ENCODE results near the gene PDGFD.

Gene PDGFD

DNA sequence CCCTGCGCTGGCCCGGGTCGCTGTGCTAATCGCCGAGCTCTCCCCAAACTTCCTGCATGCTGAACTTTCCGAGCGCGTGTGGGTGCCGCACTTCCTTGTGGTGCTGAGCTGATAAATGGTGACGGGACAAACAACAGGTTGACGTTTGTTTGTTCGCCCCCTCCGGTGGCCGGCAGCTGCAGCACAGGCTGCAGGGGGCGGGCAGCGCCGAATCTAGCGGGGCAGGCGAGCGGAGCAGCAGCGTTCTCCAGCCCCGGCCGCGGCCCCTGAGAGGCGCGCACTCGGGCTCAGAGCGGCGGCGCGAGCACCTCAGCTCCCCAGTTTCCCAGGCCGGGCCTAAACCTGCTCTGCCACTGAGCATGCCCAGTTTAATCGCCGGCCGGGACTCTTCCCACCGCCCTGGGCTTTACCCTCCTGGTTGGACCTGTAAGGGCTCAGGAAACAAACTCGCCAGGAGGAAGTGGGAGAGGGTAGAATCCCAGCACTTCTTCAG, at the start of gene PDGFD:
TSS of gene PDGFD (minus strand) at position 120 of the 493 bp plus-strand sequence.
- DNase-seq = peak; percentile 73

DNA sequence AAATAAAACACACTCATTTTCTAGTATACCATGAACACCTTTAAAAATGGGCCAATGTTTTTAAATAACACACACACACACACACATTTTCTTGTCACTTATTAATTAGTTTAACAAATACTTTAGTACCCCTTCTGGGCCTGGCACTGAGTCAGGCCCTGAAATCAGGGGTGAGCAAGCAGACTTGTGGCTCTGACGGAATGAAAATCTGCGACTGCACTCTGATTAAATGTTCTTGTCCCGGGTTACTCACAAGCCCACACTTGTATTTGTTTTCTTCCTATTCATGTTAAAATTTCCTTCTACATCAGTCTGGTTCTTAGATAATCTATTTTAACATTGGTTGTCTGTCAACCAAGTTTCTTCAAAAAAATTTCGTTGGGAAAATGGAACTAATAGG, 43.0 kb upstream of the PDGFD start:
- DNase-seq = no peak

DNA sequence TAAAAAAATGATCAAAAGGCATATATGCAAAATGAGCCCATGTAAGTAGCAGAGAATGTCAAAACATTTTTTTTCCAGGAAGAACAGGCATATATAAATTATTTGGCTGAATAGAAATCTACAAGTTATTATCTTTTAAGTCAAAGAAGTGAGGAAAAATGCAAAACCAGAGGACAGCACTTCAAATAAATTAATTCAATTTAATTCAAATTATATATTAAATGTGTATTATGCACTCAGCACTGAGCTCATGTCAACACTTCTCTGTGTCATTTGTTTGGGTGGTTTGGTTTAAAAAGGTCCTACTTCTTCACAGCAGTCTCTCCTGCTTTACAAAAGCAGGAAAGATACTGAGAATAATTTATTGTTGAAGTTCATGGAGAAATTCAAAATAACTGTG, 41.9 kb upstream of the PDGFD start:
- no peak for DNase-seq

DNA sequence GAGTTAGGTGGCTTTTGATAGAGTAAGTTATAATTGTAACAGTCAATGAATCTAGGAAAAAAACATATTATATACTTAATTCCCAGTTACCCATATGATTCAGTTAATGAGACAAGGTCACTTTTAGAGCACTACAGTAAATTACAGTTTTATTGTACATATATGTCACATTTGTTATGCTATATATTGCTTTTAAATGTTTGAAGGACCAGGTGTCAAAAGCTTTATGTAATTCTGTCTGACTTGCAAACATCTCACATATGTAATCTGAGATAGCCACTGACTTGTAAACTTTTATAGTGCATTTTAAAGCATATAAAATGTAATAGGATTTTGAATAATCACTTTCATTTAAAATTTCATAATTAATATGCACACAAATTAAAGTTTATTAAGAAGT, 36.7 kb upstream of the PDGFD start:
- no peak for DNase-seq

DNA sequence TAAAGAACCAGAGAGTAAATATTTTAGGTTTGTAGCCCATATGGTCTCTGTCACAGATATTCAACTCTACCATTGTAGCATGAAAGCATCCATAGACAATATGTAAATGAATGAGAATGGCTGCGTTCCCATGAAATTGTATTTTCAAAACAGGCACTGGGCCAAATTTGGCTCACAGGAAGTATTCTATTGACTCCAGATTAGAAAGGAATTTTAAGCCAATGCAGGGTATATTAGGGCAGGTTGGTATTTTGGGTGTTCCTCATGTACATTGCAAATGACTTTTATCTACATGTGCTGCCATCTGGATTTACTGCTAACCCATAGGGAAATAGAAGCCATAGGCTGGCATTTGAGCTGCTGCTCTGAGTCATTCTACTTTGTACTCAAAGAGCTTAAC, 35.1 kb upstream of the PDGFD start:
- peak; percentile 56 for DNase-seq

DNA sequence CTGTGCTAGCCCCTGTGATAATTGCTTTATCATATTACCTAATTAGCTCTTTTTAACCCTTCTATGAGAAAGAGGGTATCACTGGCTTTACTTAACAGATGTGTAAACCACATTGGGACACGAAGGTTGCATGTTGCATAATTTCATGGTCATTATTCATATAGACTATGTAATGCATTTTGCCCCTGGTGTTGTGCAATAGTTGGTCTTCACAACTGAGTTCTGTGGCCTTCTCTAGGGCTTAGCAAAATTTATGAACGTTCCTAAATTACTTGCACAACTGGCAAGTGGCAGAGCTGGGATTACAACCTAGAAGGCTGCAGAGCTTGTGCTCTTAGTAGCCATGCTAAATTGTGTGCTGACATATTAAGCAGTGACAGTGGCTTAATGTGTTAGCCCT, 34.6 kb upstream of the PDGFD start:
- no peak for DNase-seq

DNA sequence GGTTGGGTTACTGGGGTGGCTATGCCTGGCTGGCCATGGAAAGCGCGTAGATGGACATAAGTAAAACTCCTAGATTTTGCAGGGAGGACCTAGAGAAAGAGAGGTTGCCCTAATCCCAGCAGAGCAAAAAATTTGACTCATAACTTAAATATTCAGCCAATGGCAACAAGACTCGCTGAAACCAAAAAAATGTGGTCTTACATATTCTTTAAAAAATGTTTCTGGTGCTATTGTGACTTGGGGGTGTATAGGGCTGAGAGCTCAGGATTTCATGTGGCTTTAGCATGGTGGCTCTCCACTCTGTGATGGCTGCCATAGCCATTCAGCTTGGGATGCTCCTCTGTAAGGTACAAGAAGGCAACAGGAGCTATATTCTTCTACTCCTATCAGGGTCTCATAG, 27.2 kb upstream of the PDGFD start:
- DNase-seq = no peak

DNA sequence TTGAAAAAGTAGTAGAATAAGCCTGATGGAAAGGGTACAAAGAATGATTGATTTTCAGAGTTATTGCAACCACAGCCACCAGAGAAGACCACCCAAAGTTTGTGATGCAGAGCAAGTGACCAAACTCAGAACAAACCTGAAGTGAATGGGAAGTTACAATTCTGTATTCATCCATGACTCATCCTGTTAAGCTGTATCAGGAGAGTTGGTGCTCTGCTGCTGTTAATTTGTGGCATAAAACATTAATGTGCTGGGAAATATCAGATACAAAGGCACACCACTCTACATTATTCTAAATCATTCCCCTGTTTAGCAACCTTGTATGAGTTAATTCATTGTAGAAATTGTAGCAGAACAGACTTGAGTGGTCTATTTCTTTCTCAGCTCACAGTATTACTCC, 19.6 kb upstream of the PDGFD start:
- DNase-seq = no peak

DNA sequence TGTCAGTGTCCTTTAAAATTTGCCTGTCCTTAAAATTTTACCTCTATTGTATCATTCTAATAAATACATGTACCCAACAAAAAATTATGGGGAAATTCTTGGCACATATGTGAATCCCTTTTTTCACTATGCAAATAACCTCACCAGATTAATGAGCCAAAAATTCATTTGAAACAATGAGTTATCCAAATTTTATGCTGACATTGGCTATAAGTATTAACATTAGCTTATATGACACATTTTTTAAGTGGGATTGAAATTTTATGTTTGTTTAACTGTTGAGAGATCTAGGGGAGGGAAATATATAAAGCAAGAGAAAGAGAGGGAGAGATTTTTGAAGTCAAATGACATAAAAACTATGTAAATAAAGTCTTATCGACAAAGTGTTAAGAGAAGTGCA, 11.8 kb upstream of the PDGFD start:
- no peak for DNase-seq

DNA sequence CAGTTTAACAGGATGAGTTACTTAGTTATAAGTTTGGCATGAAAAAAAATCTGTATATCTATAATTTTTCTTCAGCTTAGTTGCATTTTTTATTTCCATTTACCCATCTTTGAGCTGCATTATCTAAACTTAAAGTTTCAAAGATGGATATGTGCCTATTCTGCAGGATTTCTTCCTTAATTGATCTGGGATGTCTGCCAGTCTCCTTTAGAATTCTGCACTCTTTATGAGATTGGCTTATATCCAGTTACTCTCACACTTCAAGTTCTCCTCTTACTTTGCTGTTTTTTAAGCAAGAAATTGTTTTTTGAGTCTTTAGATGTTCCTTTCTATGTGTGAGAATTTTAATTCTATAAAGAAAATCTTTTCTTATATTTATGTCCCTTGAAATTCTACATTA, 5.1 kb upstream of the PDGFD start:
- DNase-seq = peak; percentile 90

DNA sequence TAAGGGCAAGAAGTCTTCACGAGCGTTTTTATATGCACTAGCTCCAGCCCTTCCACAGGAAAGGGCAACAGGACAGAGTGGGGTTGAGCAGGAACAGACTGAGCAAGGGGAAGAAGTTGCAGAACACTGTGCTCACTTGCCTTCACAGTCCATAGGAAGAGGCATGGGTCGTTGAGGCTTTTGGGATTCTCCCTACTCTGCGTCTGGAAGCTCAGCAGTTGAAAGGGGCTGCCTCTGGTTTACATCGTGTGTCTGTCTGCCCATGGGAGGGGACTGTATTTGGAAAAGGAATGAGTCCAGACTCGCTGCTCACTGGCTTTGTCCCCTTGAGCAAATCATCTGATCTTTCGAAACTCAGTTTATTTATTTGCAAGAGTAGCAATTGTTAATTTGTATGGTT, 1.1 kb upstream of the PDGFD start:
- DNase-seq = no peak

DNA sequence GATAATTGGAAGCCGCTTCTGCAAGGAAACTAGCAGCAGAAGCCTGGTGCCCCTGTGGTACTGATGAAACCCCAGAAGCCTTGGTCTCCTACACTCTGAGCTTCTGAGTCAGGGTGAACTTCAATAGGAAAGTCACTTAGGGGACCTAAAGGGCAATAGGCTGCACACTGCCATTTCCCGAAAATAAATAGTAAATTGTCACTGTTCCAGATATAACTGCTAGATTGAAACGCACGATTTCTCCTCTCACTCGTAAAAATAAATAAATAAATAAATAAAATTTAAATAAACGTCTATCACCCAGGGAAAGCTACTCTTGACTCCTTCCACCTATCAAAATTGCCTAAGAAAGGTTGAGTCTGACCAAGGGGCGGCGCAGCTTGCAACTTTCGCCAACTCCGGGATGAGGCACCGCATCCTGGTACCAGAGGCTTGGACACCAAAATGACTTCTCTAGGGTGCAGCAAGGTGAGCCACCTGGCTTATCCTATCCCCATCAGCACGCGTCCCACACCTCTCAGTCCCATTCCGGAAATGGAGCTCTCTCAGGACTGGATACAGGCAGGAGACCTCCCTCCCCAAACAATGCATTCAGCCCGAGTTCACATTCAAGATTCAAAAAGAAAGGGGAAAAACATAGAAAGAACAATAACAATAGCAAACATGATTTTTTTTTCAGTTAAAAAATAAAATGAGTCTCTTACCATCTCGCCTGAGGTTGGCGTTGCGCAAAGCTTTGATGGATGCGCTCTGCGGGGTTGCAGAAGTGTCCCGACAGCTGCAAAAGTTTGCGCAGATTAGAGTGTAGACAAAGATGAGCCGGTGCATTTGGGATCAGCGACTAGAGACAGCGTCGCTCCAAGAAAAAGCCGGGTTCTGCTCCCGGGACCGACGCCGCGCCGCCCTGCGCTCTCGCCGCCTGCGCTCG, 583 bp downstream of the PDGFD start:
- DNase-seq = no peak

DNA sequence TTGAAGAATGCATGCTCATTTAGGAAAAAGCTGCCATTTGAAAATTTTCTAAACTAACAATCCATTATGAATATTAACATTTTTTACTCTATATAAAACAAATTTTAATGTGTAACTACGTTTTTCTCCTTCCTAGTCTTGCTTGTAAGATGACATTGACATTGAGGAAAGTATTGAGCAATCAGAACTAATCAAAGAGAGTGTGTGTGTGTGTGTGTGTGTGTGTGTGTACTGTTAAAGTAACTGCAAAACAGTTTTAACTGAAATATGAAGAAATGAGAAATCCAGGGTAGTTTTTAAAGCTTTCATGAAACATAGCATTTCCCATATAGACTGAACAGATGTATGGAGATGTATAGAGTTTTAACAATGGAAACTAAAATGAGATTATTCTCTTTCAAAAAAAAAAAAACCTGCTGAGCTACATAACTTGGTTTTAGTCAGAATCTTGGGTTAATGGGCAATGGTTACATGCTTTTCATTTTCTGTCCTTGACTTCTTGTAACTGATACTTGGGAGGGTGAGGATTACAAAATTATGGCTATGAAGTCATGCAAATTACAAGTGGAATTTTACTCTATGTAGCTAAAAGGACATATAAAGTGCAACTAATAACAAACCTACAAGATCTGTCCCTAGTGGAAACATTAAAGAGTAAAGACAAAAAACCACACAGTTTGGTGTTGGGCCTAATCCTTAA, 2.0 kb downstream of the PDGFD start:
- DNase-seq = no peak

DNA sequence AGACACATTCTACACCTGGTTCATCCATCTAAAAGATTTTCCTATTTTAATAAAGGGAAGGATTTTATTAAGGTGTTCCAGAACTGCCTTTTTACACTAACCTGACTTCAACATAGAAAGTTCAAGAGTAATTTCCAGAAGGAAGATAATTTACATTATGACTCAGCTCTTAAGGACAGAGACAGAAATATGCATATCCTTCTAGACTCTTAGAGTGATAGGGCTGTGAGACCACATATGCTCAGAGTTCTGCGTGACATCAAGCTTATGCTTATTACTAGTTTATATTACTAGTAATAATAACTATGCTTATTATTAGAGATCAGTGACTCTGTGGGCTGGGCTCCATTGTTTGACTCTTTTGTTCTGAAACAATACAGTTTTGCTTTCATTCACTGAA, 4.6 kb downstream of the PDGFD start:
- no peak for DNase-seq

DNA sequence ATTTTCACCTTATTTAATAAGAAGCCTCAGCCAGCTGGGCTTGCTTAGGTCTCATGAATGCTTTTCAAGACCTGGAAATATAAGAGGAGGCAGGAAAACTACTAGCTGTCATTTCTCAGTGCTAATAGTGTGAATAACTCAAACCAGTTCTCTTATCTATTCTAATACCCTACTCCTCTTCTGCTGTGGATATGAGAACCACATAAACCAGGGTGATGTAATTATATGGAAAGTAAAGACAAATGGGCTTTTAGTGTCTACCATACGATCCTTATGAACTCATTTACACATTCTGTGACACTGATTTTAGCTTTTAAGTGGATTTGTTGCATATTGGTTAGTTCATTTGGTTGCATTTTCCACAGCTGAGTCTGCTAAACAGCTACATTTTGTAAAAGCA, 8.6 kb downstream of the PDGFD start:
- no peak for DNase-seq

DNA sequence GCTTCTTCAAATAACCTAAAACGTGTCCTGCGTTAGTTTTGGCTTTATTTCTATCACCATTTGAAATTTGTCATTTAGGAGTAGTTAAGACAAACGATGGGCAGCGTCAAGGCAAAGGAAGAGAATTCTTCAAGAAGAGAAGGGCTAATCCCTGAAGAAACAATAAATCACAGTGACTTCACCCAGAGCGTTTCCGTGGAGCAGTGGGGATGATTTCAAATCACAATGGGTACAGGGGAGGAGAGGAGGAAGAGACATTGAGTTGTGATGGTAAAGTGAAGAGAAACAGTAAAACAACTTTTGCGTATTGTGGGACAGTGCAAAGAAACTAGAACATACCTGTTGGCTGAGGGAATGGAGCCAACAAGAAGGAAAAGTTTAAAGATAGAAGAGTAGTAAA, 9.7 kb downstream of the PDGFD start:
- DNase-seq = no peak

DNA sequence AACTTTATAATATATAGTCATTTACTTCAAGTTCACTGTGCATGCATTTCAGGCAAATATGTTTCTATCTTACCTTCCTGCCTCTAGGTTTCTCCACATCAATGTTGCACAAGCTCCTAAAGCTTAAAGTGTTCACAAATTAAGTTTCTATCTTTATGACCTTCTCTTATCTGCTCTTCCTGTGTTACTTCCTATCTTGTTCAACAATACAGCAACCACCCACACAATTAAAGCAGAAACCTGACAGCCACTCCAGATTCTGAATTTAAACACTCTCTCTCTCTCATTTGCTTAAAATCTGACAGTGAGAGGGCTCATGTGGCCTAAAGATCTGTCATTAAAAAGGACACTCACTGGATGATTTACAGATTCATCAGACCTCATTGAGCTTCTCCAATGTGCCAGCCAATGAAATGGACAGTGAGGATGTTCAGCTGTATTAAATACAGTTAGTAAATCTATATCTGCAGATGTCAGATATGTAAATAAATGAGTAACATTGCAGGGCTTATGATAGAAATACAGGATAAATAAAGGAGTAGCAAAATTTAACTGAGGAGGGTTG, 10.9 kb downstream of the PDGFD start:
- DNase-seq = no peak

DNA sequence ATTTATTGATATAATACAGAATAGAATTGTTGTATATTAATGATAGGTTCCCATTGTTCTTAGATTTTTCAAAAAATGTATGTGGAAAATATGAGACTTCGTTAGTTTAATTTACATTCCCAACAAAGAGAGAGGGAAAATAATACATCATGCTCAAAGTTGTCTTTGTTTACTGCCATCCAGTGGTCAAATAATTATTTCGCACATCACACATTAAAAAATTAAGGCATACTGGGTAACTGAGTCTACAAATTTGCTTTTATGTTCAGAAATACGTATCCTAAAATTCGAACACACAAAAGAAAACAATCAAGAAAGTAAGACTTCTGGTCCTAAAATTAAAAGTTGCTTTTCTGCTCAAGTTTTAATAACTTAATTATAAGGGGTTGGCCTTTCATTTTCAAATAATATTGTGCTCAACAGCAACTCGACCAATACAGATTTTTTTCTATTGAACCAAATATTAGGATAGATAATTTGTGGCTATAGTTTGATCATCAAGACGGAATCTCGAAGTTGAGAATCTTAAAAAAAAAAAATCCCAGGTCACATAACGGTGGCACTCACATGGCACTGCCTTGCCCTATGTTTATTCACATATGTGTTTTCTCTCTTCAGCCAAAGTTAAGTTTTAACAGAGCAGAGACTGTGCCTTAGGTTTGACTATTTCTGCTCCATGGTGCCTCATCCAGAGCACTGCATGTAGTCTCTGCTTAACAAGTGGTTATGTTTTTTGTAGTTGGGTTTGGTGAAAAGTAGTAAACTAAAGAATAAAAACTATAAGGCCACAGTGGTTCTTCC, 12.3 kb downstream of the PDGFD start:
- peak; percentile 30 for DNase-seq

DNA sequence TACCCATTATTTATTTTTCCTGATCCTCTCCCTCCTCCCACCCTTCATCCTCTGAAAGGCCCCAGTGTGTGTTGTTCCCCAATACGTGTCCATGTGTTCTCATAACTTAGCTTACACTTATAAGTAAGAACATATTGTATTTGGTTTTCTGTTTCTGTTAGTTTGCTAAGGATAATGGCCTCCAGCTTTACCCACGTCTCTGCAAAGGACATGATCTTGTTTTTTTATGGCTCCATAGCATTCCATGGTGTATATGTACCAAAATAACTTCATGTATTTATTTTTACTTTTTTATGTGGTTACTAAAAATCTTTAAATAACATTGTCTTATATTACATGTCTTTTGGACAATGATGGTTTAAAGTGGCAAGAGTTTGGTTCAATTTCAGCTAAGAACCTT, 15.2 kb downstream of the PDGFD start:
- no peak for DNase-seq

DNA sequence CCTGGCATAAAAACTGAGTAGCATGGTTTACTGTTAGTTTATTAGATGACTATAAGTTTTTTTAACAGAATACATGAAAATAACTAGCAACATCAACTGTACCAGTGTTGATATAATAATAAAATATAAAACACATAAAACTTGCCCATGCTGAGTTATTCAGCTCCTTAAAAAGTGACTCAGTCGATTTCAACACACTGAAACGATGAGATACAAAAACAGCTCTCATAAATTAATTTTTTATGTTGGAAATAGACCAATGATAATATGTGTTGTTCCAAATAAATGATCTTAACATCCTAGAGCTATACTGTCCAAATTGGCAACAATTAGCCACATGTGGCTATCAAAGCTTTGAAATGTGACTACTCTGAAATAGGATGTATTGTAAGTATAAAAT, 15.9 kb downstream of the PDGFD start:
- DNase-seq = peak; percentile 76

DNA sequence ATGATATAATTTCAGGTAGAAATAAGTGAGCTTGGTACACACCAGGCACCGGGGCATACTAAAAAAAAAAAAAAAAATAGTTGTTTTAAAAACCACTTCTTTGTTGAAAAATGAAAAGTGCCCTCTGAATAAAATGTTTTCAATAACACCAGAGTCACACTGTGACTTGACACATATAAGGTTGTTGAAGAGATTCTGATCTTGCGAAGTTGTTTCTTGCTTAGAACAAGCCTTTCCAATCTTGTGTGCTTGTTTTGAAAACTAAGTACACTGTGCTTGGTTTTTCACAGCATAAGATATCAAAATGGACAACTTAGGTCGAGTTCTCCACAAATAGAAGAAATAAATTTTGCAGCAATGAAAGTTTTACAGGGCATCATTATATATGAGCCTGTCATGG, 17.0 kb downstream of the PDGFD start:
- DNase-seq = no peak

DNA sequence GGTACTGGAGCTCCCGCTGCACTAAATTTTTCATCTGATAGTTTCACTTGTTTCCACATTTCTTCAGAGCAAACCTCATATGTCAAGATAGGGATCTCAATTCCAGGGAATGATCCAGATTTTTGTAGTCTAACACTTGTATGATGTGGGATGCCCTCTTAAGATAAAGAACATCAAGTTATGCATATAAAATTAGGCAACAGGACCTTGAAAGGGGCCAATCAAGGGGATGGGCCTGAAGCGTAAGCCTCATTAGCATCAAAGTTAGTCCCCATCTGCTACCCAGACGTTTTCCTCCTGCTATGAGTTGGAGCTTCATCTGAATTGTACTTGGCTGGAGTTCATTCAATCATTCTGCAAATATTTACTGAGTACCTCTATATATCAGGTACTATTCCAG, 17.5 kb downstream of the PDGFD start:
- DNase-seq = peak; percentile 82

DNA sequence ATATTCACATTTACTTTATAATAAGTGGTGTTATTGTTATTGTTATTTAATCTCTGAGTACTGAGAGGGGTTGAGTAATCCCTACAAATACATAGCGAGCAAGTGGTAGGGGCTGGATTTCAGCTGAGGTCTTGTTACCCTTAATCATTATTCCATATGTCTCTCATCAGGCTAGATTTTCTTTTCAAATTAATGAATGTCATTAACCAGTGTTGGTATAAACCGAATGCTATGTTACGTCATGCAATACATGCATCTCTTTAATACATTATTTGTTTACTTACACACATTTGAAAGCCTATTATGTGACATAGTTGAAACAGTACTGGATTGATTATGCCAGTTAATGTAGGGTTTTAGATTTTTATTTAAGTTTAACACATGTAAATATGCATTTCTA, 18.9 kb downstream of the PDGFD start:
- DNase-seq = no peak

Data from NCI-H446 treated with DMSO at 0.1 percent for 48 hours (cell line).